Ectodermal cell (in vitro differentiated cells): ENCODE results near the gene WWOX.

Experiments used
- H3K27ac ChIP-seq: 2 replicates; pipeline ENCODE4 v1.7.0; 2013; ENCODE audit warnings: mild to moderate bottlenecking, low read depth, low read length; ENCODE audit not compliant: insufficient read depth, poor library complexity, severe bottlenecking
- H3K27me3 ChIP-seq: 2 replicates; pipeline ENCODE4 v1.7.0; 2013; ENCODE audit warnings: mild to moderate bottlenecking, low read length; ENCODE audit not compliant: insufficient read depth, control insufficient read depth, poor library complexity, severe bottlenecking
- H3K36me3 ChIP-seq: one replicate; pipeline ENCODE4 v1.7.0; 2013; ENCODE audit warnings: low read length; ENCODE audit not compliant: control insufficient read depth, insufficient read depth
- H3K4me1 ChIP-seq: one replicate; pipeline ENCODE4 v1.7.0; 2013; ENCODE audit warnings: low read length; ENCODE audit not compliant: control insufficient read depth, insufficient read depth
- H3K4me3 ChIP-seq: 2 replicates; pipeline ENCODE4 v1.7.0; 2013; ENCODE audit warnings: low read depth, low read length, control low read depth; ENCODE audit not compliant: insufficient read depth
- H3K9me3 ChIP-seq: 2 replicates; pipeline ENCODE4 v1.7.0; 2013; ENCODE audit warnings: mild to moderate bottlenecking, low read length, moderate library complexity; ENCODE audit not compliant: control insufficient read depth
- WGBS, 2 experiments: methylation state at CpG; one replicate each; pipeline ENCODE4 v1.1.7; 2013; ENCODE audit warnings: missing lambda C conversion rate in 2 of 2; 5-methylcytosine and 5-hydroxymethylcytosine counted together

Gene WWOX

DNA sequence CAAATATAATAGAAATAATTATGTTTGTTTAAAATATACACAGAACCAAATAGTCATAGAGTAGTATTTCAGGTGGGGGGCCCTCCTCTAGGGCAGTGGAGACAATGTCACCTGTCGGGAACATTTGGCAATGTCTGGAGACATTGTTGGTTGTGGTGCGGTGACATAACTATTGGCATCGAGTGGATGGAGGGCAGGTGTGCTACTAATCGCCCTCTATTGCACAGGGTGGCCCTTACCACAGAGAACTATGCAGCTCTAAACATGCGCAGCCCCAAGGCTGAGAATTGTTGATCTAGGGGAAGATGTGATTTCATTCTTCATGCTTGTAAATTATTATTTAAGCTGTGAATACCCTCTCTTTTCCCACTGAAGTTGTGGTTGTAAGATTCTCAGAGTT is 594.0 kb downstream of the WWOX start:
- no peaks in the 10 kb centered on the region for H3K36me3 ChIP-seq
- no peaks in the 10 kb centered on the region for H3K9me3 ChIP-seq
- no peaks in the 10 kb centered on the region for H3K4me1 ChIP-seq
- H3K27ac ChIP-seq: no peak overlapping the region
- WGBS, 2 experiments: 94 to 97% methylated on average over 5 of the region's 5 CpGs
- no peak overlapping the region for H3K4me3 ChIP-seq
- no peaks in the 10 kb centered on the region for H3K27me3 ChIP-seq

DNA sequence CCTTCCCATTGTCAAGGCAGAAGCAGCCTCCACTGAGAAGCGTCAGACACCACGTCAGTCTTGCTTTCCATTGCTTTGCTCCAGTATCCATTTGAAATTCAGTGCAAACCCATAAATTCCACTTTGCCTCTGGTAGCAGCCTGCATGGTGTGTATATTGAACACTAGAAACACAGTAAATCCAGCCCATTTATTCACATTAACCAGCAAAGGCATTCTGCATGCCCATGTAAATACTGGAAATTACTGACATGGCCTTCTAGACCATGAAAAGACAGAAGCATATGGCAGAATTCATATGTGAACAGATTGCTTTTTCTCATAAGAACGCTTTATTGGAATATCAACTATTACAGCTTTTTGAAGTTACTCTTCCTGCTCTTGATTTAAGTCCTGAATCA is 595.0 kb downstream of the WWOX start:
- Histone ChIP-seq H3K4me1 (no peaks in the 10 kb centered on the region), H3K27ac (no peak overlapping the region), H3K36me3 (no peaks in the 10 kb centered on the region), H3K27me3 (no peaks in the 10 kb centered on the region), H3K9me3 (no peaks in the 10 kb centered on the region), H3K4me3 (no peak overlapping the region)
- WGBS, 2 experiments: 88 to 90% methylated on average over 3 of the region's 3 CpGs

DNA sequence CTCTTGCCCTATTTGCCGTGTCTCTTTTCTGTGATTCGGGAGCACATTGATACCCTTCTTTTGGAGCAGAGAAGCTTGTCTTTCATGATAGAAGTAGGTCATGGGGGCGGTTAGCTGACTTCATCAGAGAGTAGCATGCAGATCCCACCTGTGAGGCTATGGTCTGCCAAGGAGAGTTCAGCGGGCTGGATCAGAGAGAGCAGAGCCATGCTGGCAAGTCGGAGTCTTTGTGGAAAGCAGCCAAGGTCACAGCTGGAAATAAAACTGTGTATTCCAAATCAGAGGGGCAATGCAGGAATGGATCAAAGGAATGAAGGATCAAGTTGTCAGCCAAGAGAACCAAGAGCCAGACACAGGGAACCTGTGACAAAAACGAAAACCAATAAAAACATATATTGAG is 595.9 kb downstream of the WWOX start:
- no peak overlapping the region for H3K4me3 ChIP-seq
- 93 to 95% methylated on average over 6 of the region's 6 CpGs for WGBS, 2 experiments
- H3K36me3 ChIP-seq: no peaks in the 10 kb centered on the region
- no peak overlapping the region for H3K27ac ChIP-seq
- no peaks in the 10 kb centered on the region for H3K9me3 ChIP-seq
- no peaks in the 10 kb centered on the region for H3K27me3 ChIP-seq
- H3K4me1 ChIP-seq: no peaks in the 10 kb centered on the region

DNA sequence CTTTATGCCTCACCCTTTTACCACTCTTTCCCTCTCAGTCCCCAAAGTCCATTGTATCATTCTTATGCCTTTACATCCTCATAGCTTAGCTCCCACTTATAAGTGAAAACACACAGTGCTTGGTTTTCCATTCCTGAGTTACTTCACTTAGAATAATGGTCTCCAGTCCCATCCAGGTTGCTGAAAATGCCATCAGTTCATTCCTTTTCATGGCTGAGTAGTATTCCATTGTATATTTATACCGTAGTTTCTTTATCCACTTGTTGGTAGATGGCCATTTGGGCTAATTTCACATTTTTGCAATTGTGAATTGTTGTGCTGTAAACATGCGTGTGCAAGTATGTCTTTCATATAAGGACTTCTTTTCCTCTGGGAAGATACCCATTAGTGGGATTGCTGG is 597.3 kb downstream of the WWOX start:
- Histone ChIP-seq H3K27ac (no peak overlapping the region), H3K4me3 (no peak overlapping the region), H3K9me3 (no peaks in the 10 kb centered on the region), H3K27me3 (no peaks in the 10 kb centered on the region), H3K4me1 (no peaks in the 10 kb centered on the region), H3K36me3 (no peaks in the 10 kb centered on the region)
- WGBS, 2 experiments: 97 to 100% methylated on average over 2 of the region's 2 CpGs

DNA sequence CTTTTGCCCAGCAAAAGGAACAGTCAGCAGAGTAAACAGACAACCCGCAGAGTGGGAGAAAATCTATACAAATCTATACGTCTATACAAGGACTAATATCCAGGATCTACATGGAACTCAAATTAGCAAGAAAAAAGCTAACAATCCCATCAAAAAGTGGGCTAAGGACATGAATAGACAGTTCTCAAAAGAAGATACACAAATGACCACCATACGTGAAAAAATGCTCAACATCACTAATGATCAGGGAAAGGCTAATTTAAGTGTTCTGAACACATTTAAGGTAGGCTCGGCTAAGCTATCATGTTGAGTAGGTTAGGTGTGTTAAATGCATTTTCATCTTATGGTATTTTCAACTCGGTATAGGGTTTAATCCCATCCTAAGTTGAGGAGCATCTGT is 598.0 kb downstream of the WWOX start:
- H3K27ac ChIP-seq: no peak overlapping the region
- H3K4me1 ChIP-seq: no peaks in the 10 kb centered on the region
- no peak overlapping the region for H3K4me3 ChIP-seq
- H3K36me3 ChIP-seq: no peaks in the 10 kb centered on the region
- 91 to 97% methylated on average over 5 of the region's 5 CpGs for WGBS, 2 experiments
- H3K27me3 ChIP-seq: no peaks in the 10 kb centered on the region
- no peaks in the 10 kb centered on the region for H3K9me3 ChIP-seq

DNA sequence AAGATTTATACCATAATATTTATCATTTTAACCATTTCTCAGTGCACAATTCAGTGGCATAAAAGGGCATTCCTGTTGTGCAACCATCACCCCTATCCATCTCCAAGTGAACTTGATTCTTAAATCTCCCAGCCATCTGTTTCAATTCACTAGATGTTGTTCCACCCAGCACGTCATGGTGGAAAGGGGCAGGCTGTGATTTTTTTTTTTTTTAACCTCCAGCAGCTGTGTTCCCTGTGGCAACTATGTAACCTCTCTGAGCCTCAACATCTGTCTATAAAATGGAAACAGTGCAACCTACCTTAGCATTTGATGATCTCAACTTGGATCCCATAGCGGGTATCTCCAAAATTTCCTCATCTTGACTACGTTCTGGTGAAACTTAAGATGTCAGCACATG is 604.5 kb downstream of the WWOX start:
- H3K4me3 ChIP-seq: no peak overlapping the region
- H3K27ac ChIP-seq: no peak overlapping the region
- no peaks in the 10 kb centered on the region for H3K27me3 ChIP-seq
- 90 to 98% methylated on average over 3 of the region's 3 CpGs for WGBS, 2 experiments
- H3K36me3 ChIP-seq: no peaks in the 10 kb centered on the region
- peaks cover 8% of the 10 kb centered on the region for H3K4me1 ChIP-seq
- no peaks in the 10 kb centered on the region for H3K9me3 ChIP-seq

DNA sequence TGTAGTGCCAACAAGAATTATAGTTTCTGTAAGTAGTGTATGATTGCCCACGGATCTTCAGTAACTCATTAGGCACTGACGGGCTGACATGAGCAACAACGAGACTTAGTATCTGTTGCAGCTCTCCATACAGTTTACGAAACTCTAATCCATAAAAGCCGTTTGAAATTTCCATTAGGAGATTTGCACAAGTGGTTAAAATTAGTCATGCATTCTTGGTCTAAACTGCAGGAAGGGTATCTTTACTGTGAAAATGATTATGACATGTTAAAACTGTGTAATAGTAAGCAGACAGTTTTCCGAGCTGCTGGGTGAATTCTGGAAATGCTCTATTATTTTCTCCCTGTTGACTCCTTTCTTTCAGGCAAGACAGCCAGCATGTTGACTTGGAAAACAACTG is 605.0 kb downstream of the WWOX start:
- Histone ChIP-seq H3K27me3 (no peaks in the 10 kb centered on the region), H3K4me1 (peaks cover 10% of the 10 kb centered on the region), H3K4me3 (no peak overlapping the region), H3K27ac (no peak overlapping the region), H3K36me3 (no peaks in the 10 kb centered on the region), H3K9me3 (no peaks in the 10 kb centered on the region)
- 93% methylated on average over 6 of the region's 6 CpGs for WGBS, 2 experiments

DNA sequence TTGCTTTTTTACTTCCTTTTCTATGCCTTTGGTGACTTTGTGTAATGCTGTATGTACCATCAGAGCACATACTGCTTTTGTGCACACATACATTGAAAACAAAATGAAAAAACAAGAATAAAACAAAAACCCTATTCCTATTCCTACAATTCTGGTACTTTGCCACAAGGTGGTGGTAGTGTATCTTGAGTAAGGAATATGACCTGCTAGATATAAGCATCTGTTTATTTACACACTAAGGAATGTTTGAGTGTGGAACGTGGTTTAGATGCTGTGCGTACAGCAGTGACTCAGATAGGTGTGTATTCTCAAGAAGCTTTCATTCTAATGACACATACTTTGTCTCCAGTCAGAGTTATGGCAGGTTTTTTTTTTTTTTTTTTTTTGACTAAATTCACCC is 606.2 kb downstream of the WWOX start:
- Histone ChIP-seq H3K27me3 (no peaks in the 10 kb centered on the region), H3K36me3 (no peaks in the 10 kb centered on the region), H3K4me3 (no peak overlapping the region), H3K4me1 (peaks cover 16% of the 10 kb centered on the region), H3K9me3 (no peaks in the 10 kb centered on the region), H3K27ac (no peak overlapping the region)
- WGBS, 2 experiments: 60 to 77% methylated on average over 2 of the region's 2 CpGs

DNA sequence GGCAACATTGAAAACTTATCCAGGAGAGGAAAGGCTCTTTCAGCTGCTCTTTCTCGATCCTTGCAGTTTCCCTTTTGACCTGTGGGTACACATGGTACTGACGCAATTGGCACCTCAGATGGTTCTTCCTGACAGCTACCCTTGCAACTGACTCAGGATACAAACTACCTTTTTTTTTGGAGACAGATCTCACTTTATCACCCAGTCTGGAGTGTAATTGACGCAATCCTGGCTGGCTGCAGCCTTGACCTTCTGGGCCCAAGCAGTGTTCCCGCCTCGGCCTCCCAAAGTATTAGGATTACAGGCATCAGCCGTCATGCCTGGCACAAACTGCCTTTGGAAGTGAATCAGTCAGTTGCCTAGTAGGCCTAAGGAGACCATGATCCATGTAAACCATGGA is 607.2 kb downstream of the WWOX start:
- Histone ChIP-seq H3K27me3 (no peaks in the 10 kb centered on the region), H3K27ac (no peak overlapping the region), H3K9me3 (no peaks in the 10 kb centered on the region), H3K36me3 (no peaks in the 10 kb centered on the region), H3K4me3 (no peak overlapping the region), H3K4me1 (peaks cover 16% of the 10 kb centered on the region)
- 90 to 92% methylated on average over 6 of the region's 6 CpGs for WGBS, 2 experiments

DNA sequence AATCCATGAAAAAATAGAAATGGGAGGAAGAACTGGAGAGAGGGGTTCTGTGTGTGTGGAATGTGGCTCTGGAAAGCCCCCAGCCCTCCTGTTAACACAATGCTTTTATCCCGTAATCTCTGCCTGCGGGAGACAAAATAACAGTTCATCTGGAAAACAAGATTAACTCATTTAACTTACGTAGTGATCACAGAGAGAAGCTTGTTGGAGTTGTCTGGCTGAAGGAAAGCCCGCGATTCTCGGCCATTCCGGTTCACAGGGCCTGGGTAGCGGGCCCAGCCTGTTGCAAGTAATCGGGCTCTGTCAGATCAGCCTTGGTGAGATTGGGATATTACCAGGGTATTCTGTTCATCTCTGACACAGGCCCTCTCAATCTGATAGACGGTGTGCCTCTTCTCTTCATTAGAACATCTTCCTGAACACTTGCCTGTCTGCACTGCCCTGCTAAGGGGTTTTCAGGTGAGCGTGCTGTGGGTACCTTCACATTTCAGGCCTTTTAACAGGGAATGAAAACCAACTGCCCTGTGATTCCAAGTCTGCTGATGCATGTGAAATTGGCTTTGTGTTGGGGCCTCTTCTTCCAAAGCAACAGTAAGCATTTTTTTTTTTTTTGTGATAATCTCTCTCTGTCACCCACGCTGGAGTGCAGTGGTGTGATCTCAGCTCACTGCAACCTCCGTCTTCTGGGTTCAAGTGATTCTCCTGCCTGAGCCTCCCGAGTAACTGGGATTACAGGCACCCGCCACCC is 609.9 kb downstream of the WWOX start:
- Histone ChIP-seq H3K27ac (peak overlapping the region; percentile 90), H3K4me3 (no peak overlapping the region), H3K27me3 (no peaks in the 10 kb centered on the region), H3K36me3 (no peaks in the 10 kb centered on the region), H3K4me1 (peaks cover 16% of the 10 kb centered on the region), H3K9me3 (no peaks in the 10 kb centered on the region)
- WGBS, 2 experiments: 55 to 73% methylated on average over 14 to 15 of the region's 15 CpGs

DNA sequence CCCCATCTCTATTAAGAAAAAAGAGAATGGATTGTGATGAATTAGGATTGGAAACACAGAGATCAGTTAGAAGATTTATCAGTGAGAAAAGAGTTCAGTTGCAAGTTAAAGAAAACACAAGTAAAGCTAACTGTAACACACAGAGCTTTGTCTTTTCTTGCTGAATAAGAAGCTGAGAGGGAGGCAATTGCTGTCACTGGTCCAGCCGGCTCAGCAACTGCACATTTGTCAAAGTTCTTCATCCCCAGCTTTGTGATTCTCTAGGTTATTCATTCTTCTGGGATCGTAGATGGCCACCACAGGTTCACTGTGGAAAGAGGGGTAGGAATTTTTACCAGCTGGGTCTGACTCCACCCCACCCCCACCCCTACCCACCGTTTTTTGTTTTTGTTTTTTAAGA is 615.7 kb downstream of the WWOX start:
- Histone ChIP-seq H3K27me3 (no peaks in the 10 kb centered on the region), H3K9me3 (no peaks in the 10 kb centered on the region), H3K36me3 (no peaks in the 10 kb centered on the region), H3K4me1 (peaks cover 6% of the 10 kb centered on the region), H3K27ac (no peak overlapping the region), H3K4me3 (no peak overlapping the region)
- 92 to 93% methylated on average over 2 to 3 of the region's 3 CpGs for WGBS, 2 experiments
